Measurements from ENCODE around the gene TANC1. TPM values are rescaled to one million over a fixed set of nuclear protein-coding genes. Genes with fewer than 3 reads are reported as not detected.

The TANC1 gene
- total RNA-seq, 1 donor from 2014 or later = 36.9 TPM

GRCh38 chr2:158988501-158988900 lies 20.1 kb downstream of the TANC1 start:
- TF ChIP-seq CTCF (IDR thresholded peaks at IDR 0.05) = no peak
- peaks cover 32% of the 10 kb centered on the region for H3K4me1 Mint-ChIP-seq (ENCODE audit: unreplicated experiment)
- no peaks in the 10 kb centered on the region for H3K9me3 Mint-ChIP-seq (ENCODE audit: unreplicated experiment)
- H3K27me3 Mint-ChIP-seq (ENCODE audit: unreplicated experiment) = no peaks in the 10 kb centered on the region
- H3K4me3 Mint-ChIP-seq (ENCODE audit: unreplicated experiment) = no peak overlapping the region
- no peak for DNase-seq (ENCODE audit: extremely low spot score, unreplicated experiment)
- H3K36me3 Mint-ChIP-seq (ENCODE audit: unreplicated experiment) = no peaks in the 10 kb centered on the region
- no peak overlapping the region for H3K27ac Mint-ChIP-seq (ENCODE audit: unreplicated experiment)

- H3K4me3 Mint-ChIP-seq (ENCODE audit: unreplicated experiment) = no peak overlapping the region
- no peak overlapping the region for H3K27ac Mint-ChIP-seq (ENCODE audit: unreplicated experiment)
- no peak for TF ChIP-seq CTCF (IDR thresholded peaks at IDR 0.05)
- H3K9me3 Mint-ChIP-seq (ENCODE audit: unreplicated experiment) = no peaks in the 10 kb centered on the region
- H3K27me3 Mint-ChIP-seq (ENCODE audit: unreplicated experiment) = no peaks in the 10 kb centered on the region
- no peaks in the 10 kb centered on the region for H3K36me3 Mint-ChIP-seq (ENCODE audit: unreplicated experiment)
- peaks cover 37% of the 10 kb centered on the region for H3K4me1 Mint-ChIP-seq (ENCODE audit: unreplicated experiment)
- DNase-seq (ENCODE audit: extremely low spot score, unreplicated experiment) = no peak
Observed at GRCh38 chr2:158989165-158989564, 20.7 kb downstream of the TANC1 start.

- TF ChIP-seq CTCF (IDR thresholded peaks at IDR 0.05) = no peak
- no peak for DNase-seq (ENCODE audit: extremely low spot score, unreplicated experiment)
- Mint-ChIP-seq H3K4me3 (ENCODE audit: unreplicated experiment) (no peak overlapping the region), H3K27ac (ENCODE audit: unreplicated experiment) (no peak overlapping the region), H3K27me3 (ENCODE audit: unreplicated experiment) (no peaks in the 10 kb centered on the region), H3K9me3 (ENCODE audit: unreplicated experiment) (no peaks in the 10 kb centered on the region), H3K4me1 (ENCODE audit: unreplicated experiment) (peaks cover 37% of the 10 kb centered on the region), H3K36me3 (ENCODE audit: unreplicated experiment) (no peaks in the 10 kb centered on the region)
Observed at GRCh38 chr2:158990397-158991214, 22.2 kb downstream of the TANC1 start.

GRCh38 chr2:158993030-158993429 lies 24.6 kb downstream of the TANC1 start:
- H3K27me3 Mint-ChIP-seq (ENCODE audit: unreplicated experiment) = no peaks in the 10 kb centered on the region
- H3K27ac Mint-ChIP-seq (ENCODE audit: unreplicated experiment) = no peak overlapping the region
- no peak for TF ChIP-seq CTCF (IDR thresholded peaks at IDR 0.05)
- no peaks in the 10 kb centered on the region for H3K9me3 Mint-ChIP-seq (ENCODE audit: unreplicated experiment)
- H3K4me1 Mint-ChIP-seq (ENCODE audit: unreplicated experiment) = peaks cover 52% of the 10 kb centered on the region
- DNase-seq (ENCODE audit: extremely low spot score, unreplicated experiment) = no peak
- no peak overlapping the region for H3K4me3 Mint-ChIP-seq (ENCODE audit: unreplicated experiment)
- H3K36me3 Mint-ChIP-seq (ENCODE audit: unreplicated experiment) = no peaks in the 10 kb centered on the region

GRCh38 chr2:158993721-158994587 lies 25.5 kb downstream of the TANC1 start:
- no peak for DNase-seq (ENCODE audit: extremely low spot score, unreplicated experiment)
- no peak for TF ChIP-seq CTCF (IDR thresholded peaks at IDR 0.05)
- Mint-ChIP-seq H3K27me3 (ENCODE audit: unreplicated experiment) (no peaks in the 10 kb centered on the region), H3K27ac (ENCODE audit: unreplicated experiment) (no peak overlapping the region), H3K4me3 (ENCODE audit: unreplicated experiment) (no peak overlapping the region), H3K36me3 (ENCODE audit: unreplicated experiment) (no peaks in the 10 kb centered on the region), H3K9me3 (ENCODE audit: unreplicated experiment) (no peaks in the 10 kb centered on the region), H3K4me1 (ENCODE audit: unreplicated experiment) (peaks cover 46% of the 10 kb centered on the region)
